Middle frontal gyrus (tissue), 1 donor: ENCODE measurements around the gene CHRNB1.

Experiments
- DNase-seq: peaks from one replicate; pipeline ENCODE4 v3.0.0-alpha.2; 2015; ENCODE audit warnings: low spot score; ENCODE audit errors: extremely low spot score

The CHRNB1 gene, protein sequence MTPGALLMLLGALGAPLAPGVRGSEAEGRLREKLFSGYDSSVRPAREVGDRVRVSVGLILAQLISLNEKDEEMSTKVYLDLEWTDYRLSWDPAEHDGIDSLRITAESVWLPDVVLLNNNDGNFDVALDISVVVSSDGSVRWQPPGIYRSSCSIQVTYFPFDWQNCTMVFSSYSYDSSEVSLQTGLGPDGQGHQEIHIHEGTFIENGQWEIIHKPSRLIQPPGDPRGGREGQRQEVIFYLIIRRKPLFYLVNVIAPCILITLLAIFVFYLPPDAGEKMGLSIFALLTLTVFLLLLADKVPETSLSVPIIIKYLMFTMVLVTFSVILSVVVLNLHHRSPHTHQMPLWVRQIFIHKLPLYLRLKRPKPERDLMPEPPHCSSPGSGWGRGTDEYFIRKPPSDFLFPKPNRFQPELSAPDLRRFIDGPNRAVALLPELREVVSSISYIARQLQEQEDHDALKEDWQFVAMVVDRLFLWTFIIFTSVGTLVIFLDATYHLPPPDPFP

GRCh38 chr17:7444682-7445618 is at the start of gene CHRNB1:
CHRNB1 (plus strand) TSS chr17:7445061; CDS start chr17:7445128, 67 bp downstream.
- peak; percentile 31 for DNase-seq

DNA sequence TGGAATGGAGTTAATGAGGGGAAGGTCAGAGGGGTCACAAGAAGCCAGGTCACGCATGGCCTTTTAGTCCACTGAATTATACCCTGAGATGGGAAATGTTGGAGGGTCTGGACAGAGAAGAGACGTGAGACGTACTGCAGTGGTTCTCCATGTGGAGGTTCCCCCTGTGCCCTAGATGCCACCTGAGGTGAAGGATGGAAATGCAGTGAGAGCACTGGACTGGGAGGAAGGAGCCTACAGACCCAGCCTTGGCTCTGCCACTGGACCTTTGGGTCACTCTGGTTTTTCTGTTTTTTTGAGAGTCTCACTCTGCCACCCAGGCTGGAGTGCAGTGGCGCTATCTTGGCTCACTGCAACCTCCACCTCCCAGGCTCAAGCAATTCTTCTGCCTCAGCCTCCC is 48.7 kb upstream of the CHRNB1 start:
- no peak for DNase-seq

DNA sequence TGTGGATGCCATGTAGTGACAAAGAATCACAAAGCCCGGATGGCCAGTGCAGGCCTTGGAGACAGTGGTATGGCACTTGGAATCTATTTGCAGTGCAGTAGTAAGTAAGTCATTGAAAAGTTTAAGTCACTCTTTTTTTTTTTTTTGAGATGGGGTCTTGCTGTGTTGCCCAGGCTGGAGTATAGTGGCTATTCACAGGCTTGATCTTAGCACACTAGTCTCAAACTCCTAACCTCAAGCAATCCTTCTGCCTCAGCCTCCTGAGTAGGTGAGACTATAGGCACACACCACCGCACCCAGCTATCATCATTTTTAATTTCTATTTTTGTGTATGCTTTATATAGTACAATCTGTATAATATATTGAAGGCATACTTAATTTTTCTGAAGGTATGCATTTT is 46.2 kb upstream of the CHRNB1 start:
- DNase-seq, result no peak

DNA sequence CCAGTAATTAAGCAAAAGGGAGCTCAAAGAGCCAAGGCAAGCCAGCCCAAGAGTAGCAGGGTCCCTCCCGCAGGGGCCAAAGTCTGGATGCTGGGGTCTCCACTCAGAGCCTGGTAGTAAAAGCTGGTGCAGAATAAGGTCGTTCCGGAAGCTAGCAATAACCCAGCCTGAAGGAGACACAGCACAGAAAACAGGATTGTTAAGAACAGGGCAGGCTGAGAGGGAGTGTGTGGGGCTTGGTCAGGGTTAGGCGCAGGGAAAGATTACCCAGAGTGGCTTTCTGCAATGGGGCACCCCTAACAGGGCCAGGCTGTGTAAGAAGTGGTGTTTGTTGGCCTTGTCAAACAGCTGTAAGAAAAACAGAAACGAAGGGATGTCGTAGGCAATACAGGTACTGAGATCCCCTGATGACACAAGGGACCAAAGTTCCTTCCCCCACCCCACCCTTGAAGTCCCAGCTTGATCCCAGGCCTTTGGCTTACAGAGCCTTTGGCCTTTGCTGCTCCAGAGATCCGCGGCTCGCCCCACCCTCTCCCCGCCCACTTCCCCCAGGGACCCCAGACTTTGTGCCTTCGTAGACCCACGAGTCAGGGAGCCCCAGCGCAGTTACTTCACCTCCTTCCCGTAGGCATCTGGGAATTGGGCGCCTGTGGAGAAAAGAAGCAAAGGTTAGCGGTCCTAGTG is 41.7 kb upstream of the CHRNB1 start:
- DNase-seq, result no peak

DNA sequence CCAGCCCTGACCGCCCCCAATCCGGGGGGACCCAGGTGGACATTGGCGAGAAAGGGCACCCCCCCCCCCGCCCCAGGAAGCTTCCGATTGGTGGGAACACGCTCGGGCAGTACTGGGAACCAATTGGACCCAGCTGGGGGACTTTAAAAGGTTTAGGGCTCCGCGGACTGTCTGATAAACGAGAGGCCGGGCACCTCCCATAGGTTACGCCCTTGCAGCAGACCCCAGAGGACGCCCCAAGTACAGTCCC is 41.2 kb upstream of the CHRNB1 start:
- DNase-seq, result no peak

DNA sequence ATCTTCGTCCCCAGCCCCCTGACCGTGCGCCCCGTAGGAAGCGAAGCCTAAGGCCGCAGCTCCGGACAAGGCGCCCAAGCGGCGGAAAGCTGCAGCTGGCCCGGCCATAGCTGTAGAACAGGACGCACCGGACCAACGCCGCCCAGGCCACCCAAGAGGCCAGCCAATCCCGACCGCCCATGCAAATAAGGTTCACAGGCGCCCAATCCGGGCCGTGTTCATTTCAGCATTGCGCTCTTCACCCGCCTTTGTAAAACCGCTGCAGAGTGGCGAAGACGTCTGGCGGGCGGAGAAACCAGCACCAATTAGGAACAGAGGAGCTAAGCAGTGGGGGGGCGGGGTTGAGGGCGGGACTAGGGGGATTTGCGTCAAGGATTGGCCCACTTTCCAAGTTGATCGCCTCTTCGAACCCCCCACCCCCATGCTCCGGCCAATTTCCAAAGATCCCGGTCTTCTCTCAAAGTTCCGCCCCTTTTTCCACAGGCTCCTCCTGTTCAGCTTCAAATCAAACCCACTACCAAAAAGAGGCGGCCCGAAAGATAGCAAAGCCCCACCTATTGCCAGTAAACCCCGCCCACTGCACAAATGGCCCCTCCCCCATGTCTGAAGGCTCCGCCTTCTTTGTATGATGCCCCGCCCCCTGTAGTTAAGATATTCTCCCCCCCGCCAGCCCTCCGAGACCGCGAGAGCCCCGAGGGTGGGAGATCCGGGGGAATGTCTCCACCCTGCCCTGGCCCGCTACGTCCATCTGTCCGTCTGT is 40.7 kb upstream of the CHRNB1 start, which contains the start of gene TMEM256:
TSS of gene TMEM256 (minus strand) at position 121 of the 760 bp plus-strand sequence. CDS start at position 108, 13 bp downstream.
- DNase-seq, result peak; percentile 99

DNA sequence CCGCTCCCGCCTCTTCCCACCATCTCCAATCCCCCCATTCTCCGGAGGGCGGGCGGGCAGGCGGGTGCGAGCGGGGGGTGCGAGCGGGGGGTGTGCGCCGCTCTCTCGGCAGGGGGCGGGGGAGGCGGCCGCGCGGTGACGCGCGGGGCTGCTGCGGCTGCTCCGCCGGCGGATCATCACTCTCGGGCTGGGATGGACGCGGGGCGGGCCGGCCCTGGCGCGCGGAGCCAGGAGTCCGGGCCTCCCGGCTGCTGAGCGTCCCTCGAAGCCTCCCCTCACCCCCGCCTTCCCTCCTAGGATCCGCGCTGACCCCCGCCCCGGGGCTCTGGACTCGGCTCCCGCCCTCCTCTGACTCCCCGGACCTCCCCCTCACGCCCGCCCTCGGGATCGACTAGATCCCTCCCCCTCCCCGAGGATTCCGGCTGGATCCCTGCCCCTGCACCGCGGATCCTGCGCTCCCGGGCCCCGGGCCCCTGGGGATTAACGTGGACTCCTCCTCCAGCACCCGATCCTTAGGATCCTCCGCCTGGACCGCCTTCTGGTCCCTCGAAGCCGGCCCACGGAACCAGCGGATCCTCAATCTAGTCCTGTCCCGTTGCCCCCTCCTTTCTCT is 40.0 kb upstream of the CHRNB1 start:
- no peak for DNase-seq

DNA sequence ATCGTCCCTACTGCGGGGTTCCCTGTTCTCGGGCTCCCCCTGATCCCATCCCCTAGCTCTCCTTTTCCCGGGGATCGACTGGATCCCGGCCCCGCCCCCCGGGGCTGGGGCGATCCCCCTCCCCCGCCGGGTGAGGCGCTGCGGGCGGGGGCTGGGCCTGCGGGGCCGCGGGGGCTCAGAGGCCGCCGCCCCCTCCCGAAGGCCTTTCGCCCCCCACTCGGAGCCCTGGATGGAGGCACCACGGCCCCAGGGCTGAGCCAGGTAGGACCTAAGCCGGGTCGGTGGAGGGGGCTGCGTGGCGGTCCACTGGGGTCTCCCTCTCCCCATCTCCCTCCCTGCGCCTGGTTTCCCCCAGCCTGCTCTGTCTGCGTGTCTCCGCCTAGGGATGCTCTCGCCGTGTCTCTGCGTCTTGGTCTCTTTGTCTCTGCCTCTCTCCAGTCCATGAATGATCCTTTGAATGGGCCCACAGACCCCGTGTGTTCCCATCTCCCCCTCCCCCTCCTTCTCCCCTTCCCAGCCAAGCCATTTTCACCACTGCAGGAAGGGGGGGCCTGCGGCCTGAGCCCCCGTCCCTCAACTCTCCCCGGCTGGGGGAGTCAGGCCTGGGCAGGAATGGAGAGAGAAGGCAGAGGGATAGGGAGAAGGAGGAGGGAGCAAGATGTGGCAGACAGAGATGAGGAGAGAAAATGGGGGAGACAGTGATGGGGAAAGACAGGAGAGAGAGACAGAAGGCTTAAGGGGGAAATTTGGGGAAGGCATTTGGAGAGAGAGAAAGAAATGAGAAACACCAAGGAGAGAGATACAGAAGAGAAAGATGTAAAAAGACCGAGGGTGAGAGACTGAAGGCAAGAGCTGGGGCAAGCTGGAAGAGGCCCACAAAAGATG is 39.3 kb upstream of the CHRNB1 start:
- no peak for DNase-seq

DNA sequence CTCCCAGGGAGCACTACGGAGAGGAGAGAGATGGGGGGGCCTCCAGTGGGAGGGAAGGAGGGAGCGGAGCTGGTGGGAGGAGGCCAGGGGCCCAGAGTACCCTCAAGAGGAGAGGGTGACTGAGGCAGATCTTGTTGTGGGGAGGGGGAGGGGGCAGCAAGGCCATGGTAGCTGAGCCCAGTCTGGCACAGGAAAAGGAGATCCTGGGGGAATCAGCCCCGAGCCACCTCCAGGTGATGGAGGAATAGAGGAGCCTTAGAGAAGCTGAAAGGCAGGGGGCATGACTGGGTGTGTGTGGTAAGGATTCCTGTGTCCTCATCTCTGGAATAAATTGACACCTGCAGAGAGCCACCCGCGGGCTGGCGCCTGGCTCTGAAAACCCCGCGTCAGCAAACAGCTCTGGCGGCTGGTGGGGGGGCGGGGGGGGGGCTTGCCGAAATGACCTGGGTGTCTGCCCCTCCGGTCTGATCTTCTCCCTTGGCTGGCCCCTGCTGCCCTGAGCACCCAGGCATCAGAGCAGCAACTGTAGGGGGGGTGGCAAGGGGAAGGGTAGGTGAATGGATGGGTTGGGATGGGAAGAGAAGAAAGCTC is 38.5 kb upstream of the CHRNB1 start:
- DNase-seq, result no peak

- no peak for DNase-seq
These were observed 37.8 kb upstream of the CHRNB1 start for GRCh38 chr17:7407082-7407481.

DNA sequence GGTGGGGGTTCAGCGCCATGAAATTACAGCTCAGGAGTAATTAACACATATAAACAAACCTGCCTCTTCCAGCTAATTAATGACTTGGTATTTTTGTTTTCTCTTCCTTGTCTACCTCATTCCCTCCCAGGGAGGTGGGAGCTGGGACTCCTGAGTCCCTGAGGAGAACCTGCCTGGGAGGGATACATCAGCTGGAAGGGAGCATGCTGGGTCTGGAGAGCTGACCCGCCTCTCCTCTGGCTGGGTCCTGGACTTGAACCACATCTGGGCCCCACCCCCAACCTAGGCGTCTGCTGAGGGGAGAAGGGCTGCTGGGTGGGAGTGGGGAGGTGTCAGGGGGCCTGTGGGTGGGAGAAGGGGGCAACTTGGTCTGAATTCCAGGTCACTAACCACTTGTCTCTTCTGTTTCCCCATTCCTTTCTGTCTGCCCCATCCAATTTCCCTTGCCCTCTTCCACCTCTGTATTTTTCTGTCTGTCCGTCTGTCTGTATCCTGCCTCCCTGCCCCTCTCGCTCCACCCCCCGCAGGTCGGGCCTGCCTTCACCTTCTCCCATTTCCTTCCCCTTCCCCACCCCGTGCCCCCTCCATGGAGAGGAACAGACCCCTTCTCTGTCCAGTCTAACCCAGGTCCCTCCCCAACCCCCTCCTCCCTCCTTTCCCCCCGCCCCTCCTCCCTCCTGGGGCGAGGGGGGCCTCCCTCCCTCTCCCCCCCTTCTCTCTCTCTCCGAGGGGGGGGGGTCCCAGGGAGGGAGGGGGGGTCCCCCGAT is 37.2 kb upstream of the CHRNB1 start, which contains the start of gene NLGN2:
TSS of gene NLGN2 (plus strand) at position 361 of the 767 bp plus-strand sequence. CDS start 411 bp downstream, outside the sequence.
- no peak for DNase-seq

GRCh38 chr17:7408252-7408727 is 36.6 kb upstream of the CHRNB1 start:
- no peak for DNase-seq

DNA sequence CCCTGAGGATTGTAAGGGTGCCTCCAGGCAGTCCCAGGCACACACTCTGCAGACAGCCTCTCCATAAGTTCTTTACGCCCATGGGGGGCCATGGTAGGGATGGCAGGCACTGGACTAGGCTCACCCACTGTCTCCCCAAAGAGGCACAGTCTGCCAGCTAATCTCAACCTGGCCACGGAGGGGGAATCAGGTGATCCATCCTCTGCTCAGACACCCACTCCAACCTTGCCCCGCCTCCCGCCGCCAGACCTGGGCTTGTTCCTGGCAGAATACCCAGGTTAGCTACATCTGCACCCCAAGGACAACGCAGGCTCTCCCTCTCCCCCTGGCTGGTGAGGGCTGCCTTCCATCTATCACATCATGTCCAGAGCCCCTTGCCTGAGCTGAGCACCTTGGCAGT is 36.0 kb upstream of the CHRNB1 start:
- DNase-seq, result no peak

DNA sequence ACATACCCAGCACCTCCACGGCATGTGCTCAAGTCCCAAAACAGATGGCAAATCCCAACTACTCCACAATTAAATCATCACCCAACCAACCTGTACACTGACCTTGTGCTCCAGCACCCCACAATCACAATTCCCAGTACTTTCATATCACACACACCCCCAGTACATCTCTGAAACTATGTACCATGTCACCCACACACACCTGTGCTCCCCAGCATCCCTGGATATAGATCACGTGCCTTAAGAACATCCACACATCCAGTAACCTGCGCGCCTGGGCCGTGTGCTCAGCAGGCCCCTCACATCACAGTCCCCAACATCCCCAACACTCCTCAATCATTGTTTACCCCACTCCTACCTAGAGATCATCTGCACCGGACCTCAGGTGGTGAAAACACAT is 35.1 kb upstream of the CHRNB1 start:
- DNase-seq, result no peak

DNA sequence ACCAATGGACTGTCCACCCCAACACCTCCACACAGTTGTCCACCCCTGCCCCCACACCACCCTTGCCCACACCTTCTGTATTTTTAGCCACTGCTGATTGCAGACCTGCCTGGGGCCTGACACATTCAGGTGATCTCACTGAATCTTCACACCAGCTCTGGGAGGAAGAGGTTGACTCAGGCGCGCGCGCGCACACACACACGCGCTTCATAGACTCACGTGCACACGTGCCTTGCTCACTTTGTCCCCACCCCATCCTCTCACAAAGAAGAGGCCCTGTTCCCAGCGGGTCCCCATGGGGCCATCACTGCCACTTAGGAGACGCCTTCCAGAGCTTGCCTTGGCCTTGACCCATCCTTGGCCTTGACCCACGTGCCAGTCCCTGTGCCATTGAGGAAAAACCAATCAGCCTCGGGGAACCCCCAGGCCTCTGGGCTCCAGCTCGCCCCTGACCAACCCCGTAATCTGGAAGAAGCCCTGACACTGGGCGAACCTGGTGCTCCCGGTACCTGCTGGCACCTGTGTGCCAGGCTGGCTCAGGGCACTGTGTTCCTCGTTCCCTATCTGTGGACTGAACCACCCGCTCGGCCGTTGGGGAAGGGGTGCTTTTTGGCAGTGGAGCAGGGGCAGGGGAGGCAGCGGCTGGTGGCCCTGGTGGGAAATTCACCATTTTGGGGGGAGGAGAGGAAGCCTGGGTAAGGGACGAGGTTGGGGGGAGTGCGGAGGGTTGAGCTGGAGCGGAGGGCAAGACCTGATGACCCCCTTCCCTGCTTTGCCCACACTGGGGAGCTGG is 34.0 kb upstream of the CHRNB1 start:
- DNase-seq, result no peak

- DNase-seq, result no peak
These were observed 33.5 kb upstream of the CHRNB1 start for GRCh38 chr17:7411427-7411750.

DNA sequence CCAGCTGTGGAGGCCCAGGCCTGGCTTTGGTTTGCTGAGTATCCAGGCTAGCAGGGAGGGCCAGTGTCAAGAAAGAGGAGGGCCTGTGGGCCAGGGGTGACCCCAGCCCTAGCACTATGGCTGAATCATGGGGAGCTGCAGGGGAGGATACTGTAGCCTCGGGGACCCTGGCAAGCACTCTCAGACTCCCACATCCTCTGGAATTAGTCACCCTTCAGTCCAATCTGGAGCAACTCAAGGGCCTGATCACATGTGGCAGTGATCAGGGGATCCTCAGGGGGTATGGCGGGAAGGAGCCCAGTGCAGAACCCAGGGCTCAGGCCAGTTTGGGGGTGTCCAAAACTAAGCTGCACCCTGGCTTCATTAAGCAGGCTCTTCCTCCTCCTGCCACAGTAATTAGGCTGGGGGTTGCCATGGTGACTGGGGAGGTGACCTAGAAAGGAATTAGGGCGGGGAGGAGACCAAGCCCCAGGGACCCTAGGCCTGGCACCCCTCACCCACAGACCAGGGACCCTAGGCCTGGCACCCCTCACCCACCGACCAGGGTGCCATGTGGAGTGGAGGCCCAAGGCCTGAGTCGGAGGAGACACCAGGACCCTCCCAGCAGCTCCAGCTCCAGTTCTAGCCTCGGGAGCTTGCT is 31.4 kb upstream of the CHRNB1 start:
- DNase-seq, result no peak
